RWPE2 (cell line): ENCODE results near the gene ITCH.
"Not testable (repeated sequence)": the region's sequence is repeated elsewhere in the genome, so short reads cannot be mapped to it uniquely, and the experiment has no call there.

Experiments used
- ATAC-seq: fragments of 200-7000 bp; cut with Tn5 transposase; 3 replicates; pipeline ENCODE4 v1.9.1; 2021; ENCODE audit warnings: low read depth
- DNase-seq: peaks from one replicate; pipeline ENCODE4 v3.0.0-alpha.2; 2020; ENCODE audit warnings: low spot score
- H3K27ac ChIP-seq: fragments of 450-650 bp; 2 replicates; pipeline ENCODE4 v1.5.1; 2017; ENCODE audit warnings: mild to moderate bottlenecking; ENCODE audit not compliant: poor library complexity, severe bottlenecking
- H3K27me3 ChIP-seq: fragments of 250-450 bp; sonication (Bioruptor Pico); 2 replicates; pipeline ENCODE4 v1.5.1; 2021; ENCODE audit warnings: mild to moderate bottlenecking, moderate library complexity; ENCODE audit not compliant: insufficient read depth, poor library complexity, severe bottlenecking
- H3K36me3 ChIP-seq: fragments of 250-450 bp; sonication (Bioruptor Pico); 2 replicates; pipeline ENCODE4 v1.5.1; 2020; ENCODE audit warnings: low read depth, mild to moderate bottlenecking, moderate library complexity
- H3K4me1 ChIP-seq: fragments of 250-450 bp; sonication (Bioruptor Pico); 2 replicates; pipeline ENCODE4 v1.5.1; 2021; ENCODE audit warnings: mild to moderate bottlenecking, moderate library complexity; ENCODE audit not compliant: insufficient read depth, poor library complexity, severe bottlenecking
- H3K4me3 ChIP-seq: fragments of 250-450 bp; sonication (Bioruptor Pico); 2 replicates; pipeline ENCODE4 v1.5.1; 2021; ENCODE audit warnings: mild to moderate bottlenecking, moderate library complexity; ENCODE audit not compliant: severe bottlenecking
- H3K9me3 ChIP-seq: fragments of 250-450 bp; sonication (Bioruptor Pico); 2 replicates; pipeline ENCODE4 v1.5.1; 2021; ENCODE audit warnings: mild to moderate bottlenecking, moderate library complexity; ENCODE audit not compliant: severe bottlenecking
- CTCF ChIP-seq: fragments of 450-650 bp; IDR thresholded peaks from one replicate; pipeline ENCODE4 v1.5.1; 2017; ENCODE audit warnings: mild to moderate bottlenecking, moderate library complexity; ENCODE audit not compliant: poor library complexity, severe bottlenecking

ITCH gene

DNA sequence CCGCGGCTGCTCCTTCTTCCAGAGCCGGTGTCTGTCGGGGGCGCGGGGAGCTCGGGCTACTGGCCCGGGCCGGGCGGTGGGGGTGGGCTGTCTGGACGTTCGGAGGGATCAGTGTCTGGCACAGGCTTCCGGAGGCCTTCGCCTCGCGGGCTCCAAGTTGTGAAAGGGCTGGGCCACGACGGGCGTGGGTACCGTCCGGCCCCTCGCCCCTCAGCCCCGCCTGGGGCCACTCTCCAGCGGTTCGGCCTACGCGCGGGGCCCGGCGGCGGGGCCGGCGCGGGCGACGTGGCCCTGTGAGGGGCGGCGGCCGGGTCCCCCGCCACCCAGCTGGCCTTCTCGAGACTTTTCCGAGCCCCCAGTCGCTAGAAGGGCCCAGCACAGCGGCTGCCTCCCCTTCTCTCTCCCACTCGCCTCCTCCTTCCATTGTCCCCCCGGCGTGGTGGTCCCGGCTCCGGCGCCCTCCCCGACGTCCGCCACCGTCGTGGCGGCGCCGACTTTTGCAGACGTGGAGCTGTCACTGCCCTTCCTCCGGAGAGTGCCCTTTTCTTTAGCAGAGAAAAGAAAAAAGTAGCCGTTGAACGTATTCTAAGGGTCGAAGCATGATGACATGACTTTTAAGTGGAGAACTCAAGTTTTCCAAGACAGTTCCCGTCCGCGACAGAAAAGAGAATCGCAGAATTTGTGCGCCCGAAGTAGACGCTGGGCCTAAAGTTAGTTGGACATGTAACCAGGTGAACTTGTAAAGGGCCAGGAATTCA lies 571 bp downstream of the ITCH start:
- ATAC-seq (peak; percentile 56), DNase-seq (no peak)
- H3K4me1 ChIP-seq = peaks cover 54% of the 10 kb centered on the region
- peaks cover 41% of the 10 kb centered on the region for H3K36me3 ChIP-seq
- no peaks in the 10 kb centered on the region for H3K27me3 ChIP-seq
- peak overlapping the region; percentile 75 for H3K27ac ChIP-seq
- no peak for TF ChIP-seq CTCF
- H3K9me3 ChIP-seq = no peaks in the 10 kb centered on the region
- H3K4me3 ChIP-seq = peak overlapping the region; percentile 73

GRCh38 chr20:34364223-34364506 lies 1.1 kb downstream of the ITCH start:
- ATAC-seq = no peak
- DNase-seq = peak; percentile 39
- H3K36me3 ChIP-seq = peaks cover 46% of the 10 kb centered on the region
- H3K27ac ChIP-seq = peak overlapping the region; percentile 75
- H3K4me1 ChIP-seq = peaks cover 60% of the 10 kb centered on the region
- no peaks in the 10 kb centered on the region for H3K27me3 ChIP-seq
- no peak for TF ChIP-seq CTCF
- H3K9me3 ChIP-seq = no peaks in the 10 kb centered on the region
- peak overlapping the region; percentile 73 for H3K4me3 ChIP-seq

DNA sequence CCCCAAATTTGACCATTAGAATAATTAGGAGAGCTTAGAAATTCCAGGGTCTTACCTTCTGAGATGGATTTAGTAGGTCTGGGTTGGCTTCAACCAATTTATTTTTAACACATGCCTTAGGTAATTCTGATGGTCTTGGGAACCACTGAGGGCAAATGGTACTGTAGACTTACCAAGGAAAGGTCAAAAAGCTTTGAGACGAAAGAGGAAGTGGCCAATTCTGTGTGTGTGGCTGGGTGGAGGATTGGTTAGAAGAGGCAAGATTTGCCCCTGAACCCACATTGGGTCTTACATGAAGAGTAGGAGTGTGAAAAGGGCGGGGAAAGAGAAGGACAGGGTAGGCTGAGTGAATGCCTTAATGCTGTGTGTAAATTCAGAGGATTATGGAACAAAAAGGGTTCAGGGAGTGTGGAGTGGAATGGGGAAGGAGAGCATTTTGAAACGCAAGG lies 2.7 kb downstream of the ITCH start:
- DNase-seq = peak; percentile 47
- no peaks in the 10 kb centered on the region for H3K9me3 ChIP-seq
- peaks cover 62% of the 10 kb centered on the region for H3K36me3 ChIP-seq
- no peak for ATAC-seq
- H3K27me3 ChIP-seq = no peaks in the 10 kb centered on the region
- no peak overlapping the region for H3K4me3 ChIP-seq
- peaks cover 64% of the 10 kb centered on the region for H3K4me1 ChIP-seq
- peak overlapping the region; percentile 75 for H3K27ac ChIP-seq
- no peak for TF ChIP-seq CTCF

- peaks cover 73% of the 10 kb centered on the region for H3K36me3 ChIP-seq
- peaks cover 58% of the 10 kb centered on the region for H3K4me1 ChIP-seq
- no peak overlapping the region for H3K4me3 ChIP-seq
- DNase-seq (peak; percentile 28), ATAC-seq (no peak)
- H3K27ac ChIP-seq = peak overlapping the region; percentile 75
- no peaks in the 10 kb centered on the region for H3K9me3 ChIP-seq
- TF ChIP-seq CTCF = no peak
- no peaks in the 10 kb centered on the region for H3K27me3 ChIP-seq
Measured at GRCh38 chr20:34367155-34367554, 4.1 kb downstream of the ITCH start.

- H3K4me3 ChIP-seq, H3K27me3 ChIP-seq, ATAC-seq, H3K9me3 ChIP-seq: not testable (repeated sequence)
- Histone ChIP-seq H3K27ac (peak overlapping the region; percentile 75), H3K4me1 (peaks cover 54% of the 10 kb centered on the region), H3K36me3 (peaks cover 79% of the 10 kb centered on the region)
- DNase-seq = peak; percentile 41
Measured at GRCh38 chr20:34367911-34368310, 4.8 kb downstream of the ITCH start.
